SK-N-SH (cell line): ENCODE results near the gene PSMB4.

Experiments
- FOSL2 ChIP-seq: IDR thresholded peaks from 2 replicates; pipeline ENCODE4 v1.4.0; 2012; ENCODE audit warnings: low read depth, mild to moderate bottlenecking, moderate library complexity, borderline replicate concordance
- FOXJ3 ChIP-seq: sonication (generic); formaldehyde crosslinking; IDR thresholded peaks from 2 replicates; pipeline ENCODE4 v1.5.1; 2020; ENCODE audit warnings: mild to moderate bottlenecking, missing genetic modification reagents
- JUND ChIP-seq: IDR thresholded peaks from 2 replicates; pipeline ENCODE4 v1.4.0; 2012
- MAX ChIP-seq: IDR thresholded peaks from 2 replicates; pipeline ENCODE4 v1.4.0; 2012; ENCODE audit warnings: low read depth
- NFIC ChIP-seq: IDR thresholded peaks from 2 replicates; pipeline ENCODE4 v1.4.0; 2012; ENCODE audit warnings: borderline replicate concordance
- POLR2AphosphoS5 ChIP-seq: IDR thresholded peaks from 2 replicates; pipeline ENCODE4 v1.6.1; 2012; ENCODE audit warnings: low read depth, low read length
- RFX5 ChIP-seq: IDR thresholded peaks from 2 replicates; pipeline ENCODE4 v1.6.1; 2012; ENCODE audit warnings: mild to moderate bottlenecking, improper control_type of control experiment, low read length
- USF2 ChIP-seq: fragments of 150-350 bp; IDR thresholded peaks from 2 replicates; pipeline ENCODE4 v1.6.1; 2017; ENCODE audit warnings: antibody characterized with exemption, low read length, low read depth, borderline replicate concordance
- TF ChIP-seq, protein P1 (sequence below): fragments of 200-600 bp; sonication (generic); IDR thresholded peaks from 2 replicates; pipeline ENCODE4 v1.6.1; 2017; ENCODE audit warnings: antibody characterized with exemption, mild to moderate bottlenecking, moderate library complexity

- no peak for TF ChIP-seq JUND
- no peak for TF ChIP-seq USF2
- TF ChIP-seq, protein P1, sequence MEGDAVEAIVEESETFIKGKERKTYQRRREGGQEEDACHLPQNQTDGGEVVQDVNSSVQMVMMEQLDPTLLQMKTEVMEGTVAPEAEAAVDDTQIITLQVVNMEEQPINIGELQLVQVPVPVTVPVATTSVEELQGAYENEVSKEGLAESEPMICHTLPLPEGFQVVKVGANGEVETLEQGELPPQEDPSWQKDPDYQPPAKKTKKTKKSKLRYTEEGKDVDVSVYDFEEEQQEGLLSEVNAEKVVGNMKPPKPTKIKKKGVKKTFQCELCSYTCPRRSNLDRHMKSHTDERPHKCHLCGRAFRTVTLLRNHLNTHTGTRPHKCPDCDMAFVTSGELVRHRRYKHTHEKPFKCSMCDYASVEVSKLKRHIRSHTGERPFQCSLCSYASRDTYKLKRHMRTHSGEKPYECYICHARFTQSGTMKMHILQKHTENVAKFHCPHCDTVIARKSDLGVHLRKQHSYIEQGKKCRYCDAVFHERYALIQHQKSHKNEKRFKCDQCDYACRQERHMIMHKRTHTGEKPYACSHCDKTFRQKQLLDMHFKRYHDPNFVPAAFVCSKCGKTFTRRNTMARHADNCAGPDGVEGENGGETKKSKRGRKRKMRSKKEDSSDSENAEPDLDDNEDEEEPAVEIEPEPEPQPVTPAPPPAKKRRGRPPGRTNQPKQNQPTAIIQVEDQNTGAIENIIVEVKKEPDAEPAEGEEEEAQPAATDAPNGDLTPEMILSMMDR, result no peak
- no peak for TF ChIP-seq FOXJ3
- TF ChIP-seq RFX5, result no peak
- no peak for TF ChIP-seq MAX
- TF ChIP-seq FOSL2, result no peak
- no peak for TF ChIP-seq POLR2AphosphoS5
- TF ChIP-seq NFIC, result no peak
Observed at GRCh38 chr1:151436985-151437384, 37.6 kb downstream of the PSMB4 start.
